Measurements from ENCODE around the gene MMP2.

DNA sequence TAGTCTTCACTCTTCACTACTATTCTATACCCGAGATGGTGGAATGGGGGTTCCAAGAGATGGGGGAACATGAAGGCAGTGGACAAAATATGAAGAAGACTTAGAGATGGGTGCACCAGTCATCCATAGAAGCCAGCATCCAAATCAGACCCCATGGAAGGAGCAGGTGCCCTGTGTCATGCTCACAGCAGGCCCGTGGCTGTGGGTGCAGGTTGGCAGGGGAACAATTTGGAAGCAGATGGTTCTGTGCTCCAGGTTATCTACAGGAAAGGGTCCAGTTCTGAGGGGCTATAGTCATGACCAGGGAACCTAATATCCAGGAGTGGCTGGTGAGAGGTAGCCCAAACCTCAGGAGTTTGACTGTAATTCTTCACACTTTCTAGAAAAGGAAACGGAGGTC lies 20.3 kb downstream of the MMP2 start:
- TF ChIP-seq, protein P1, sequence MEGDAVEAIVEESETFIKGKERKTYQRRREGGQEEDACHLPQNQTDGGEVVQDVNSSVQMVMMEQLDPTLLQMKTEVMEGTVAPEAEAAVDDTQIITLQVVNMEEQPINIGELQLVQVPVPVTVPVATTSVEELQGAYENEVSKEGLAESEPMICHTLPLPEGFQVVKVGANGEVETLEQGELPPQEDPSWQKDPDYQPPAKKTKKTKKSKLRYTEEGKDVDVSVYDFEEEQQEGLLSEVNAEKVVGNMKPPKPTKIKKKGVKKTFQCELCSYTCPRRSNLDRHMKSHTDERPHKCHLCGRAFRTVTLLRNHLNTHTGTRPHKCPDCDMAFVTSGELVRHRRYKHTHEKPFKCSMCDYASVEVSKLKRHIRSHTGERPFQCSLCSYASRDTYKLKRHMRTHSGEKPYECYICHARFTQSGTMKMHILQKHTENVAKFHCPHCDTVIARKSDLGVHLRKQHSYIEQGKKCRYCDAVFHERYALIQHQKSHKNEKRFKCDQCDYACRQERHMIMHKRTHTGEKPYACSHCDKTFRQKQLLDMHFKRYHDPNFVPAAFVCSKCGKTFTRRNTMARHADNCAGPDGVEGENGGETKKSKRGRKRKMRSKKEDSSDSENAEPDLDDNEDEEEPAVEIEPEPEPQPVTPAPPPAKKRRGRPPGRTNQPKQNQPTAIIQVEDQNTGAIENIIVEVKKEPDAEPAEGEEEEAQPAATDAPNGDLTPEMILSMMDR (conservative IDR thresholded peaks at IDR 0.05 in 1 of 2, IDR thresholded peaks at IDR 0.05 in 1 of 2; ENCODE audit: low read depth in 1 of 2, low read length in 2 of 2) = no peak
- no peak for TF ChIP-seq EZH2 (IDR thresholded peaks at IDR 0.05; ENCODE audit: low read length, missing control alignments)

All from fibroblast of lung (primary cell).